Hepatocyte (in vitro differentiated cells): Measurements from ENCODE around the gene HSPA5. TPM values are rescaled to one million over a fixed set of nuclear protein-coding genes. Genes with fewer than 3 reads are reported as not detected.
"Not testable (repeated sequence)": the region's sequence is repeated elsewhere in the genome, so short reads cannot be mapped to it uniquely, and the experiment has no call there.

ENCODE experiments used
- DNase-seq: peaks from one replicate; pipeline ENCODE4 v3.0.0-alpha.2; 2016; ENCODE audit warnings: low spot score
- H2AFZ ChIP-seq: fragments of 200-600 bp; sonication (generic); 2 replicates; pipeline ENCODE4 v1.6.0; 2016; ENCODE audit warnings: antibody characterized with exemption, mild to moderate bottlenecking
- H3K27ac ChIP-seq: fragments of 200-600 bp; sonication (generic); 2 replicates; pipeline ENCODE4 v1.5.1; 2016; ENCODE audit warnings: mild to moderate bottlenecking
- H3K27me3 ChIP-seq: fragments of 200-600 bp; sonication (generic); 2 replicates; pipeline ENCODE4 v1.6.1; 2016
- H3K36me3 ChIP-seq: fragments of 200-600 bp; sonication (generic); replicated peaks from 2 replicates; pipeline ENCODE4 v1.5.1; 2016; ENCODE audit warnings: low read depth; ENCODE audit not compliant: insufficient read depth
- H3K4me1 ChIP-seq: fragments of 200-600 bp; sonication (generic); 2 replicates; pipeline ENCODE4 v1.5.1; 2016; ENCODE audit warnings: mild to moderate bottlenecking, moderate library complexity; ENCODE audit not compliant: insufficient read depth
- H3K4me2 ChIP-seq: fragments of 200-600 bp; sonication (generic); 2 replicates; pipeline ENCODE4 v1.6.0; 2016
- H3K4me3 ChIP-seq: fragments of 200-600 bp; sonication (generic); 2 replicates; pipeline ENCODE4 v1.5.1; 2016; ENCODE audit warnings: mild to moderate bottlenecking
- H3K79me2 ChIP-seq: fragments of 200-600 bp; sonication (generic); 2 replicates; pipeline ENCODE4 v1.6.0; 2017; ENCODE audit warnings: mild to moderate bottlenecking
- H3K9me2 ChIP-seq: fragments of 200-600 bp; sonication (generic); replicated peaks from 2 replicates; pipeline ENCODE4 v1.6.0; 2017; ENCODE audit warnings: mild to moderate bottlenecking; ENCODE audit not compliant: insufficient read depth
- H3K9me3 ChIP-seq: fragments of 200-600 bp; sonication (generic); 2 replicates; pipeline ENCODE4 v1.5.1; 2016; ENCODE audit warnings: low read depth, mild to moderate bottlenecking
- H4K20me1 ChIP-seq: fragments of 200-600 bp; sonication (generic); 2 replicates; pipeline ENCODE4 v1.6.0; 2016; ENCODE audit warnings: mild to moderate bottlenecking; ENCODE audit not compliant: insufficient read depth, poor library complexity, severe bottlenecking
- EZH2 ChIP-seq: fragments of 200-600 bp; sonication (generic); IDR thresholded peaks from 2 replicates; pipeline ENCODE4 v1.6.1; 2016; ENCODE audit warnings: antibody characterized with exemption, mild to moderate bottlenecking, borderline replicate concordance
- EZH2phosphoT487 ChIP-seq: fragments of 200-600 bp; sonication (generic); IDR thresholded peaks from one replicate; pipeline ENCODE4 v1.6.1; 2018; ENCODE audit warnings: antibody characterized with exemption, mild to moderate bottlenecking, low read depth, moderate library complexity; ENCODE audit not compliant: unreplicated experiment, severe bottlenecking
- WGBS: methylation state at CpG from one replicate; pipeline ENCODE4 v1.1.6; 2016; ENCODE audit warnings: low lambda C conversion rate; ENCODE audit errors: missing lambda C conversion rate; 5-methylcytosine and 5-hydroxymethylcytosine counted together
- polyA plus RNA-seq: library from polyadenylated mRNA; unstranded; fragments of >200 nt; fragmentation: Nextera tagmentation; extraction: Ambion mirVana; gene quantifications from 2 replicates; pipeline ENCODE4 v1.2.1, GENCODE V29; 2016
- total RNA-seq: library from RNA; depleted of rRNA; stranded (reverse); fragments of >200 nt; gene quantifications from 2 replicates; pipeline ENCODE4 v1.2.3, GENCODE V29; 2014
- TF ChIP-seq, protein P1 (sequence below): fragments of 200-600 bp; sonication (generic); IDR thresholded peaks from 2 replicates; pipeline ENCODE4 v1.5.1; 2016; ENCODE audit warnings: antibody characterized with exemption, mild to moderate bottlenecking; ENCODE audit not compliant: poor library complexity

Gene HSPA5
- total and polyA plus RNA-seq, 2 experiments from 2014 or later = 239 to 881 TPM

DNA sequence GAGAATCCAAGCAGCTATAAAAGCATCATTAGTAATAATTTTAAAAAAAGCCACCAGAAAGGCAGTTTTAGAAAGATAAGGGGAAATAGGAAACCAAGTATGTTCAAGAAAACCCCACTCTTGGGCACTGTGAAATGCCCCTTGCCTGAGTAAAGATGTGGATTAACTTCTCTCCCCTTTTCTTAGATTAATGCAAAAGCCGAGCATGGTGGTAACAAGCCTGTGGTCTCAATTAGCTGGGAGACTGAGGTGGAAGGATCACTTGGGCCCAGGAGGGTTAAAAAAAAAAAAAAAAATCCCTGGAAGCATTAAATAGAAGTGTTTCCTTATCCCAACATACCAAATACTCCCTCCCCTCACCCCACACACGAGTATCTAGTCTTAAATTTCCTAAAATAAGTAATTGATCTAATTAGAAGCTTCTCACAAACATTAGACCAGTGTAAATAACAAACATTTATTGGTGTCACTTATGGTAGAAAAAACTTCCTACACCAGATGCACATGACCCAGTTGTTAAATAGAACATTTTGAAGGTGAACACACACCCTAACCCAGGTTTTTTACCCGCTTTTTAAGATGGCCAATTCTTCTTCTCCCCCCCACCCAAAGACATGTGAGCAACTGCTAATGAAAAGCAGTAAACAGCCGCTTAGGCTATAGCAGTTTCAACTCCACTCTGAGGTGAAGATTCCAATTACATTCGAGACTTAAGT is 5.2 kb downstream of the HSPA5 start:
- Histone ChIP-seq H3K9me3 (no peaks in the 10 kb centered on the region), H3K79me2 (peaks cover 58% of the 10 kb centered on the region), H3K4me1 (peaks cover 38% of the 10 kb centered on the region), H2AFZ (no peak overlapping the region), H3K27ac (peak overlapping the region; percentile 27), H4K20me1 (peaks cover 64% of the 10 kb centered on the region), H3K36me3 (peaks cover 18% of the 10 kb centered on the region), H3K4me3 (peak overlapping the region; percentile 12), H3K9me2 (no peaks in the 10 kb centered on the region), H3K4me2 (peak overlapping the region; percentile 87), H3K27me3 (no peaks in the 10 kb centered on the region)
- WGBS = 73% methylated on average over 5 of the region's 5 CpGs
- TF ChIP-seq EZH2 (no peak), EZH2phosphoT487 (no peak)
- TF ChIP-seq, protein P1, sequence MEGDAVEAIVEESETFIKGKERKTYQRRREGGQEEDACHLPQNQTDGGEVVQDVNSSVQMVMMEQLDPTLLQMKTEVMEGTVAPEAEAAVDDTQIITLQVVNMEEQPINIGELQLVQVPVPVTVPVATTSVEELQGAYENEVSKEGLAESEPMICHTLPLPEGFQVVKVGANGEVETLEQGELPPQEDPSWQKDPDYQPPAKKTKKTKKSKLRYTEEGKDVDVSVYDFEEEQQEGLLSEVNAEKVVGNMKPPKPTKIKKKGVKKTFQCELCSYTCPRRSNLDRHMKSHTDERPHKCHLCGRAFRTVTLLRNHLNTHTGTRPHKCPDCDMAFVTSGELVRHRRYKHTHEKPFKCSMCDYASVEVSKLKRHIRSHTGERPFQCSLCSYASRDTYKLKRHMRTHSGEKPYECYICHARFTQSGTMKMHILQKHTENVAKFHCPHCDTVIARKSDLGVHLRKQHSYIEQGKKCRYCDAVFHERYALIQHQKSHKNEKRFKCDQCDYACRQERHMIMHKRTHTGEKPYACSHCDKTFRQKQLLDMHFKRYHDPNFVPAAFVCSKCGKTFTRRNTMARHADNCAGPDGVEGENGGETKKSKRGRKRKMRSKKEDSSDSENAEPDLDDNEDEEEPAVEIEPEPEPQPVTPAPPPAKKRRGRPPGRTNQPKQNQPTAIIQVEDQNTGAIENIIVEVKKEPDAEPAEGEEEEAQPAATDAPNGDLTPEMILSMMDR = no peak
- no peak for DNase-seq

DNA sequence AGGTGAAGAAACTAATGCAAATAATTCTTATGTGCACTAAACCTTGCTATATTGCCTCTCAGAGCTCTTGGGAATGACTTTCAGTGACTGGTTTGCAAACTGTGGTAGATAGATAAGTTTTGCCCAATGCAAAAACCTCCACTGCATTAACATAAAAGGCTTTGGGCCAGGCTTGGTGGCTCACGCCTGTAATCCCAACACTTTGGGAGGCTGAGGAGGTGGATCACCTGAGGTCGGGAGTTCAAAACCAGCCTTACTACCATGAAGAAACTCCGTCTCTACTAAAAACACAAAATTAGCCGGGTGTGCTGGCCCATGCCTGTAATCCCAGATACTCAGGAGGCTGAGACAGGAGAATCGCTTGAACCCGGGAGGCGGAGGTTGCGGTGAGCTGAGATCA is 7.0 kb downstream of the HSPA5 start:
- Histone ChIP-seq H3K36me3 (peaks cover 13% of the 10 kb centered on the region), H3K4me1 (peaks cover 33% of the 10 kb centered on the region), H3K27ac (peak overlapping the region; percentile 48), H3K79me2 (peaks cover 39% of the 10 kb centered on the region), H4K20me1 (peaks cover 46% of the 10 kb centered on the region)
- H3K9me2 ChIP-seq, H3K9me3 ChIP-seq, H3K4me3 ChIP-seq, DNase-seq, H2AFZ ChIP-seq, H3K4me2 ChIP-seq, H3K27me3 ChIP-seq: not testable (repeated sequence)
- 92% methylated on average over 8 of the region's 8 CpGs for WGBS

DNA sequence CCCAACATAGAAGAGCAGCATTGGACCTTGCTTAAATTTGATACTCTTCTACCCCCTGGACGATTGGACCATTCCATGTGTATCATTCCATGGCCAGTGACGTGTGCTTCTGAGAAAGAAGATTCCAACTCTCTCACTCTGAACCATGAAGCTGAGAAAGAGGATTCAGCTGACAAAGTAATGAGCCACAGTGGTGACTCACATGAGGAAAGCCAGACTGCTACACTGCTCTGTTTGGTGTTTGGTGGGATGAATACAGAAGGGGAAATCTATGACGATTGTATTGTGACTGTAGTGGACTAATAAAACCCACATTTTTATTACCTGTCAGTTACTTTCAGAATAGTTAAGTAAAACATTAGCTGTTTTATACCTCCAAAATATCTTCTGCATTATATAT is 7.5 kb downstream of the HSPA5 start:
- no peaks in the 10 kb centered on the region for H3K27me3 ChIP-seq
- TF ChIP-seq, protein P1 = no peak
- TF ChIP-seq EZH2 (no peak), EZH2phosphoT487 (no peak)
- DNase-seq = peak; percentile 76
- no peak overlapping the region for H2AFZ ChIP-seq
- 52% methylated on average over 3 of the region's 3 CpGs for WGBS
- H4K20me1 ChIP-seq = peaks cover 42% of the 10 kb centered on the region
- H3K4me3 ChIP-seq = no peak overlapping the region
- peaks cover 13% of the 10 kb centered on the region for H3K36me3 ChIP-seq
- H3K4me1 ChIP-seq = peaks cover 29% of the 10 kb centered on the region
- H3K79me2 ChIP-seq = peaks cover 35% of the 10 kb centered on the region
- H3K4me2 ChIP-seq = no peak overlapping the region
- no peaks in the 10 kb centered on the region for H3K9me3 ChIP-seq
- peak overlapping the region; percentile 67 for H3K27ac ChIP-seq
- H3K9me2 ChIP-seq = no peaks in the 10 kb centered on the region

DNA sequence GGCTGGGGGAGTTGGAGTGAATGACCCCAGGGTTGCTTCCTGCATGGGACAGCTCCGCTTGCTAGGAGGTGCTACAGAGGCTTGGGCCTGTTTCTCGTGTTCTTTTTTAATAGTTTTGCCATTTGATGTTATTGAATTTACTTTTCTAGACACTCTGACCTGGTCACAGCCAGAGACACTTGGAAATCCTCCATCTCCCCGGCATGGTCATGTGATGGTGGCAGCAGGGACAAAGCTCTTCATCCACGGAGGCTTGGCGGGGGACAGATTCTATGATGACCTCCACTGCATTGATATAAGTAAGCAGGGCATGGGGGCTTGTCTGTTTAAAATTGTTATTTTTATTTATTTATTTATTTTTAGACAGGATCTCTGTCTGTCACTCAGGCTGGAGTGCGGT is 13.4 kb downstream of the HSPA5 start:
- Histone ChIP-seq H3K9me3 (no peaks in the 10 kb centered on the region), H4K20me1 (no peaks in the 10 kb centered on the region), H3K79me2 (no peaks in the 10 kb centered on the region), H3K36me3 (no peaks in the 10 kb centered on the region), H2AFZ (no peak overlapping the region), H3K27ac (no peak overlapping the region), H3K27me3 (no peaks in the 10 kb centered on the region), H3K4me1 (no peaks in the 10 kb centered on the region), H3K4me3 (no peak overlapping the region), H3K9me2 (no peaks in the 10 kb centered on the region), H3K4me2 (no peak overlapping the region)
- 94% methylated on average over 6 of the region's 6 CpGs for WGBS
- DNase-seq = no peak
- TF ChIP-seq, protein P1 = no peak
- TF ChIP-seq EZH2phosphoT487 (no peak), EZH2 (no peak)

DNA sequence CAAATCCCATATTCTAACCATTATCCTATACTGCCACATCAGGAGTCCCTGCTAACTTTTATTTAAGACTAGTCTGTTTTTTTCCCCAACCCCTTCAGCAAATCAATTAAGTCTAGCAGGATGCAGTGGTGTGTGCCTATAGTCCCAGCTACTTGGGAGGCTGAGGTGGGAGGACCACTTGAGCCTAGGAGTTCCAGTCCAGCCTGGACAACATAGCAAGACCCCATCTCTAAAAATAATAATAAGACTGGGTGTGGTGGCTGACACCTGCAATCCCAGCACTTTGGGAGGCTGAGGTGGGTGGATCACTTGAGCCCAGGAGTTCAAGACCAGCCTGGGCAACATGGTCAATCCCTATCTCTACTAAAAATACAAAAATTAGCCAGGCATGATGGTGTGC is 16.3 kb downstream of the HSPA5 start:
- not testable (repeated sequence) for DNase-seq, H3K27me3 ChIP-seq, H2AFZ ChIP-seq, H3K9me3 ChIP-seq, H4K20me1 ChIP-seq, H3K27ac ChIP-seq, H3K36me3 ChIP-seq, H3K4me2 ChIP-seq, H3K4me1 ChIP-seq, H3K4me3 ChIP-seq, H3K79me2 ChIP-seq, H3K9me2 ChIP-seq
